Measurements from ENCODE around the gene CRY2. TPM values are rescaled to one million over a fixed set of nuclear protein-coding genes. Genes with fewer than 3 reads are reported as not detected.
"Not testable (repeated sequence)": the region's sequence is repeated elsewhere in the genome, so short reads cannot be mapped to it uniquely, and the experiment has no call there.

The CRY2 gene
- polyA plus RNA-seq, 4 donors: 27.3 to 34.1 (median 29.5) TPM

- peak in 2 of 4 donors; percentile 36 to 53 for DNase-seq (ENCODE audit: low read depth in 4 of 4, low spot score in 2 of 4)
These were observed 49.2 kb downstream of the CRY2 start for GRCh38 chr11:45896422-45896984.

- DNase-seq (ENCODE audit: low read depth in 4 of 4, low spot score in 2 of 4): no peak
These were observed 50.3 kb downstream of the CRY2 start for GRCh38 chr11:45897556-45897955.

- no peak for DNase-seq (ENCODE audit: low read depth in 4 of 4, low spot score in 2 of 4)
These were observed 51.8 kb downstream of the CRY2 start for GRCh38 chr11:45899086-45899447.

GRCh38 chr11:45899448-45900174 is 52.3 kb downstream of the CRY2 start:
- peak in 3 of 4 donors; percentile 59 to 80 (median 78) for DNase-seq (ENCODE audit: low read depth in 4 of 4, low spot score in 2 of 4)

GRCh38 chr11:45900175-45900800 is 53.0 kb downstream of the CRY2 start:
- DNase-seq (ENCODE audit: low read depth in 4 of 4, low spot score in 2 of 4): not testable (repeated sequence)

- DNase-seq (ENCODE audit: low read depth in 4 of 4, low spot score in 2 of 4): no peak
These were observed 53.8 kb downstream of the CRY2 start for GRCh38 chr11:45900916-45901617.

- no peak for DNase-seq (ENCODE audit: low read depth in 4 of 4, low spot score in 2 of 4)
These were observed 54.4 kb downstream of the CRY2 start for GRCh38 chr11:45901626-45902025.

GRCh38 chr11:45902452-45903380 is 55.4 kb downstream of the CRY2 start:
- no peak for DNase-seq (ENCODE audit: low read depth in 4 of 4, low spot score in 2 of 4)

GRCh38 chr11:45904309-45904915 is 57.1 kb downstream of the CRY2 start:
- DNase-seq (ENCODE audit: low read depth in 4 of 4, low spot score in 2 of 4): no peak

- DNase-seq (ENCODE audit: low read depth in 4 of 4, low spot score in 2 of 4): no peak
These were observed 57.8 kb downstream of the CRY2 start for GRCh38 chr11:45905095-45905494.

- DNase-seq (ENCODE audit: low read depth in 4 of 4, low spot score in 2 of 4): not testable (repeated sequence)
These were observed 58.3 kb downstream of the CRY2 start for GRCh38 chr11:45905576-45905975.

- no peak for DNase-seq (ENCODE audit: low read depth in 4 of 4, low spot score in 2 of 4)
These were observed 58.9 kb downstream of the CRY2 start for GRCh38 chr11:45906096-45906682.

GRCh38 chr11:45906965-45907611 is 59.8 kb downstream of the CRY2 start, which contains the start of gene FREY1:
Gene FREY1, minus strand, starts transcription at chr11:45907271. Its CDS starts 26 bp downstream, at chr11:45907245.
- no peak for DNase-seq (ENCODE audit: low read depth in 4 of 4, low spot score in 2 of 4)

- no peak for DNase-seq (ENCODE audit: low read depth in 4 of 4, low spot score in 2 of 4)
These were observed 60.7 kb downstream of the CRY2 start for GRCh38 chr11:45907911-45908370.

GRCh38 chr11:45909594-45910475 is 62.6 kb downstream of the CRY2 start:
- no peak for DNase-seq (ENCODE audit: low read depth in 4 of 4, low spot score in 2 of 4)

GRCh38 chr11:45910623-45911022 is 63.3 kb downstream of the CRY2 start:
- DNase-seq (ENCODE audit: low read depth in 4 of 4, low spot score in 2 of 4): no peak

GRCh38 chr11:45913514-45913913 is 66.2 kb downstream of the CRY2 start:
- no peak for DNase-seq (ENCODE audit: low read depth in 4 of 4, low spot score in 2 of 4)

Measured in left renal cortex interstitium (tissue), 4 donors.